DMS 273 (cell line): ENCODE data around the gene PLPP2.

Experiments used
- DNase-seq: peaks from one replicate; lab custom pipeline; 2025; ENCODE audit not compliant: unreplicated experiment; lab: John Stamatoyannopoulos, UW

The PLPP2 gene

GRCh38 chr19:291006-291521 lies at the start of gene PLPP2:
PLPP2 (minus strand) TSS chr19:291403; CDS start chr19:291336, 67 bp downstream.
- no peak for DNase-seq

DNA sequence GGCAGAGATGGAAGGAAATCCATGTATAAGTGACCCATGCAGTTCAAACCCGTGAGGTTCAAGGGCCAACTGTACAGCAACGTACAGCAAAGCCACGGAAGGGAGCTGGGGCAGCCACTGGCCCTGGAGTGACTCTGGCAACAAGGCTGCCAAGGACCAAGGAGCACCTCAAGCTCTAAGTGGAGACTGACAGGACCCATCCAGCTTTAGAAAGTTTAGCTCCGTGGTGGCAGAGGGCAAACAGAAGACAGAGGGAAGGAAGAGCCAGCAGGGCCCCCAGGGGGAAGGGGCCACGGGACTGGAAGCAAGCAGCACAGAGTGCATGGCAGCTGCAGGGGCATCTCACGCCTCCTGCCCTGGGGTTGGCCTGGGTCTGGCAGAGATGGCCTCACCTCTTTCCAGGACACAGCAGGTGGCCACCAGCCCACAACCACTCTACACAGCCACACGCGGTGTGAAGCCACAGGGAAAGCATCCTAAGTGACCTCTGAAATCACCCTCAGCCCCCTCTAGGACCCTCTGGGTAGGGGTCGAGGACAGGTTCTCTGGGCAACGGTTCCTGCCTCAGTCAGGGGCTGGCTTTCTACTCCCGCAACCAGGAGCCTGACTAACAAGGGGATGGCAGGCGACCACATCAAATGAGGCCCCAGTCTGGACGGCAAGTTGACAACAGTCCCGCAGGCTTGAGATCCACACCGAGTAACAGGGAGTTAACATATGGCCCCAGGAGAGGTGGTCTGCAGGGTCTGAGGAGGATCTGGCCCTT lies 49.6 kb upstream of the PLPP2 start:
- DNase-seq, result no peak

DNA sequence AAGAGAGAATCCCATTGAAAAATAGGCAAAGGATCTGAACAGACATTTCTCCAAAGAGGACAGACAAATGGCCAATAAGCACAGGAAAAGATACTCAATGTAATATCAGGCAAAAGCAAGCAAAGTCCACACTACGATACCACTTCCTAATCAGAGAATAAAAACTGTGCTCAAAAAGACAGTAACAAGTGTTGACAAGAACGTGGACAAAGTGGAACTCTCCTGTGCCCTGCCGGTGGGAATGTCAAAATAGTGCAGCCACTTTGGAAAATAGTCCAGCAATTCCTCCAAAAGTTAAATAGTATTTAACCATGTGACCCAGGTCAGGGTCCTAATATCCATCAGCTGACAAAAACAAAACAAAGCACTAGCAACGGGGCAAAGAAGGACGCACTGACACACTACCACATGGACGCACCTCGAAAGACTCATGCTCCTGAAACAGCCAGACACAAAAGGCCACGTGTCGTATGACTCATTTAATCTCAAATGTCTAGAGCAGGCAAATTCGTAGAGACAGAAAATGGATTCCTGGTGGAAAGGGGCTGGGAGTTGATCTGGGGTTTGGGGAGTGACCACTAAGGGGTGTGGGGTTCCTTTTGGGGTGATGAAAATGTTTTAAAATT lies 48.2 kb upstream of the PLPP2 start:
- no peak for DNase-seq

DNA sequence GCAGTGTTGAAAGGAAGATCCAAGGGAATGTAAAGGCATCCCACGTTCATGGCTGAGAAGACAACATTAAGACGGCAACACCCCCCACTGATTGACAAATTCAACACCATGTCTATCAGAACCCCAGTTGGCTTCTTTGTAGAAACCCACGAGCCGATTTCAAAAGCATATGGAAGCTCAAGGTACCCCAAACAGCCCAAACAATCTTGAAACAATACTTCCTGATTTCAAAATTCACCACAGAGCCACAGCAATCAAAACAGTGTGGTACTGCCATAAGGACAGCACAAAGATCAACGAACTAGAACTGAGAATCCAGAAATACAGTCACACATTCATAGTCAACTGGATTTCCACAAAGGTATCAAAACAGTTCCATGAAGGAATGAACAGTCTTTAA lies 47.2 kb upstream of the PLPP2 start:
- no peak for DNase-seq

DNA sequence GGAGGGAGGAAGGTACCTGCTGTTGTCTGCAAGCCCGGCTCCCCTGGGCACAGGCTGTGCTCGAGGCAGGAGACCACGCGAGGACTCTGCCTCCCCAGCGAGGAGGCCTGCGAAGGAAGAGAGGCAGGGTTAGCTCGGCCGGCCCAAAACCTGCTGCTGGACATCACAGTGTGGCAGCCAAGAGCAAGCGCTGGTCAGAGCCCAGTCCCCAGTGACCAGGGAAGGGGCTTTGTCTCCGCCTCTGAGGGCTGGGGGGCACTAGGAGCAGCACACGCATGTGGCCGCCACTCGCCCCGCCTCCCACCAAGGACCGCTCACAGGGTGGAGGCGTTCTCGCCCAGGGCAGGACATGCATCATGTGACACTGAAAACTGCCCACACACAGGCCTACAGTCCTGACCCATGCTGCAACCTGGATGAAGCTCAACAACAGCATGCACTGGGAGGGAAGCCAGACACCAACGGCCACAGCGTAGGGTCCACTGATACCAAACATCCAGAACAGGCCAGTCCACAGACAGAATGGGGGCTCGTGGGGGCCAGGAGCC lies 44.9 kb upstream of the PLPP2 start:
- DNase-seq, result no peak

DNA sequence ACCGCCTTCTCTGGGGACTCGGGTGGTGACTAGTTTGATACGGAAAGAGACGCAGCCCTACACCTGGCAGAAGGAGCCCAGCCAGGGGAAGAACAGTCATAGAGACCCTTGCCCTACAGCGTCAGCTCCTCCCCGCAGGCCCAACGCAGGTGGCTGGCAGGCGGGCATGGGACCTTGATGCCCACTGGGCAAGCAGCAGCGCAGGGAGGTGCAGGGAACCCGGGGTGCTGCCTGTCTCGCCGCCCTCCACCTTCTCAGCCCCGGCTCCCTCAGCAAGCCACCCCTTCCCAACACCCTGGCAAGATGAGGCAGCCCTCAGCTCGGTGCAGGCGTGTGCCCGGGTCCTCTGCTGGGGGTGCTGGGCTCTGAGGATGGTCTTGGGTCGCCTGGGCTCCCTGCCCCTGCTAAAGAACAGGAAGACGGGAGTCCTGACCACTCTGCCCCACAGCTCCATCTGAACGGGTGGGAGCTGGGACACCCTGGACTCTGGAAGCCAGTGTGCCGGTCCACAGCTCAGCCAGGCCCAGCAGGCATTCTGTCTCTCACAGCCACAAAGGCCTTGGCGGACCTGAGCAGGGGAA lies 44.4 kb upstream of the PLPP2 start:
- no peak for DNase-seq

DNA sequence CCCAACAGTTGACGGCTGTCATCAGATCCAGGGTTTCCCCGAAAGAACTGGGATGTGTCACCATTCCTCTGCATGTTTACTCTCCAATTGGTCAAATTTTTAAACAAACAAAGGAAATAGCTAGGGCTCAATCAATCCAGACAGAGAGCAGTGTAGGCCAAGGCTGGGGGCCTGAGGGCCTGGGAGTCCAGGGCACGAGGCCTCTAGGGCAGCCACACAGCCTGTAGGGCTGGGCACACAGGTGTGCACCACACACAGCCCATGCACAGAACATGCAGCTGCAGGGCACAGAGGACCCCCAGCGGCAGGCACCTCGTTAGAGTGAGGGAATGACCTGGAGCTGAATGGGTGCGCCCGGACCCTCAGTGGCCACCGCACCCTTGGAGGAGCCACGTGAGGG lies 43.9 kb upstream of the PLPP2 start:
- DNase-seq, result no peak

- DNase-seq, result no peak
Observed at GRCh38 chr19:334296-335071, 43.3 kb upstream of the PLPP2 start.

DNA sequence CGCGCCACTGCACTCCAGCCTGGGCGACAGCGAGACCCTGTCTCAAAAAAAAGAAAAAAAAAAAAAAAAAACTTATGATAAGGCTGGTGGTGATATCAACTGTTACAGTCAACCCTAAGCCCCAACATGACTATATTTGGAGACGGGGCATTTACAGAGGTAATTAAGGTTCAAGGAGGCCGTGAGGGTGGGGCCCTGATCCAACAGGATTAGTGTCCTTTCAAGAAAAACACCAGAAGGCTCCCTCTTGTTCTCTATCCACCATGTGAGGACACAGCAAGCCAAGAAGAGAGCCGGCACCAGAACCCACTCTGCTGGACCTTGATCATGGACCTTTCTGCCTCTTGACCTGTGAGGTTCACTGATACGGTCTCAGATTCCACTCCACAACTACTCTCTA lies 39.3 kb upstream of the PLPP2 start:
- no peak for DNase-seq

GRCh38 chr19:329876-330275 lies 38.7 kb upstream of the PLPP2 start:
- no peak for DNase-seq

- no peak for DNase-seq
Observed at GRCh38 chr19:328025-328505, 36.9 kb upstream of the PLPP2 start.

- DNase-seq, result no peak
Observed at GRCh38 chr19:327291-328024, 36.3 kb upstream of the PLPP2 start.

- DNase-seq, result no peak
Observed at GRCh38 chr19:326871-327270, 35.7 kb upstream of the PLPP2 start.

DNA sequence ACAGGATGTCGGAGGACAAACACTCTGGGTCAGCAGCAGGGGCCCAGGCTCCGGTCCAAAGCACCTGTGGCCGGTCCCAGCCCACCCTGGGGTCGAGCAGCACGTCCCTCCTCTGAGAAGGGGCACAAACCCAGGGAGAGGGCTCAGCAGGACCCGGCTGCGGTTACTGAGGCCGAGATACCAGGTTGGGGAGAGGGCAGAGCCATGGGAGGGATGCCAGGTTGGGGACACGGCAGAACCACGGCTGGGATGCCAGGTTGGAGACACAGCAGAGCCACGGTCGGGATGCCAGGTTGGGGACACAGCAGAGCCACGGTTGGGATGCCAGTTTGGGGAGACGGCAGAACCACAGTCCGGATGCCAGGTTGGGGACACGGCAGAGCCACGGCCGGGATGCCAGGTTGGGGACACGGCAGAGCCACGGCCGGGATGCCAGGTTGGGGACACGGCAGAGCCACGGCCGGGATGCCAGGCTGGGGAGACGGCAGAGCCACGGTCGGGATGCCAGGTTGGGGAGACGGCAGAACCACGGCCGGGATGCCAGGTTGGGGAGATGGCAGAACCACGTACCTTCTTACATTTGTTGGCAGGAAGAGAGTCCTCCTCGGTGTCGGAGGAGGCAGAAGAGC lies 34.8 kb upstream of the PLPP2 start:
- DNase-seq, result no peak

DNA sequence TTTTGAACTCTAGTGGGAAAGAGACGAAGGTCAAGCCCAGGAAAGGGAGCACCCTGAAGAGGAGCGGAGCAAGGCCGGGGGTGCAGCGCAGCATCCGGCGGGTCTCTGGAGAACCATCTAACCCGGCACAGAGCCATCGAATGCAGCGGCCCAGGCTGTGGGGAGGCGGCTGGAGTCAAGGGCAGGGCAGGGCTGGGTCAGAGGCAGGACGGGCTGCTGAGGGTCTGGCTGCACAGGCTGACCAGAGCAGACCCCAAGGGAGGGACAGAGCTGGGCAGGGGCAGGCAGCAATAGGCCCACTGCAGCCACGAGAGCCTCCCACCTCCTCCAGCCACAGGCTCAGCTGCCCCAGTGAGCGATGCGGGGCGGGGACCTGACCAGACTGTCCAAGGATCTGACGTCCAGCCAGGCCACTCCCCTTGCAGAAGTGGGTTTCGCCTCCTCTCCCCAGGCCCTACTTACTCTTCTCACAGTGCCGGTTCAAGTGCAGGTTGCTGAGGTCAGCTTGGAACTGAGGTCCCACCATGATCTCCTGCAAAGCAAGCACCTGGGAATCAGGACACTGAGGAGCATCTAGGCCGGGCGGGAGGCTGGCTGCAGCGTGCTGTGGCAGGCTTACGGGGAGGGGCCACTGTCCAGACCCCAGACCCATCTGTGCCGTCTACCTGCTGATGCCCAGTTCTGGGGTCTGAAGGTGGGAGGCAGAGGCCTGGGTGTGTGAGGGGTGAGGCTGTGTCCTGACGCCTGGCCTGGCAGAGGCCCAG lies 34.2 kb upstream of the PLPP2 start:
- no peak for DNase-seq

DNA sequence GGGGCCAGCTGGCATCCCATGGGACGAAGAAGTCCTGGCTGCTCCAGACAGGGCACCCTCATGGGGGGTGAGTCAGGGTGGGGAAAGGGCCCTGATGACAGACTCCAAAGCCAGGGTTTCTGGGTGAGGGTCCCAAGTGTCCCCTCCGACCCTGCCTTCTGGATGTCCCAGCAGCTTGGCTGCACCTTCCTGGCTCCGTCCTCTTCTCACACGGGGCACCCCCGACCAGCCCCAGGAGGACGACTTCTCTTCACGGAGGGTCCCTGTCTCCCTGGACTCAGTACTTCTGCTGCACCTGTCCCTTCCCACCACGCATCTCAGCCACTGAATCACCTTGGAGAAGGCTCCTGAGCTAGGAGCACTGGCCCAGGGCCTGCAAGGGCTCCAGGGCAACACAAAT lies 33.5 kb upstream of the PLPP2 start:
- DNase-seq, result no peak

GRCh38 chr19:322616-323015 lies 31.4 kb upstream of the PLPP2 start:
- DNase-seq, result no peak

DNA sequence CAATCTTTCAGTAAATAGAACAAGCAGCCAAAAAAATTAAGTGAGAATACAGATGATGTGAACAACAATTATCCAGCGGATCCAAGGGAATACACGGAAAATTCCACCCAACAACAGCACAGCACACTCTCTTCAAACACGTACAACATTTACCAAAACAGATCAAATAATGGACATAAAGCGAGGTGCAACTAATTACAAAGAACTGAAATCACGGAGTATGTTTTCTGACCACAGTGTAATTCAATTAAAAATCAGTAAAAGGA lies 27.2 kb upstream of the PLPP2 start:
- DNase-seq, result no peak

DNA sequence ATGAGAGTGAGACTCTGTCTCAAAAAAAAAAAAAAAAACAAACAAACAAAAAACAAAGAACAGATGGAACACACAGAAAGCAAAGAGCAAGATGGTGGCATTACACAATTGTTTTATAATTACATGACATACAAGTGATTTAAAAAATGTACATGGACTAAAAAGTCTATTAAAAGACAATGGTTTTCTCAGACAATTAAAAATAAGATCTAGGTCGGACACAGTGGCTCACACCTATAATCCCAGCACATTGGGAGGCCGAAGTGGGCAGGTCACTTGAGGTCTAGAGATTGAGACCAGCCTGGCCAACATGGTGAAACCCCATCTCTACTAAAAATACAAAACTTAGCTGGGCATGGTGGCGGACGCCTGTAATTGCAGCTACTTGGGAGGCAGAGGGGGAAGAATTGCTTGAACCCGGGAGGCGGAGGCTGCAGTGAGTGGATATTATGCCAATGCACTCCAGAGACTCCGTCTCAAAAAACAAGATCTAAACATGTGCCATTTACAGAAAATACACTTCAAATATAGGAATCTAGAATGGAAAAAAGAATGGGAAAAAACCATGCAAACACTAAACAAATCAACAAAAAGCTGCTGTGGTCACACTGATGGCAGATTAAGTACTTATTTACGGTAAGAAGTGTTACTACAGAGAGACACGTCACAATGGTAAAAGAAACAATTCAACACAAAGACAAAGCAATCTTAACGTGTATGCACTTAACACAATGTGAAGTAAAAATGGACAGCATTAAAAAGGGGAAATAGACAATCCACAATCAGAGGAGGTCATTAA lies 26.7 kb upstream of the PLPP2 start:
- no peak for DNase-seq
